GM21423 (cell line): ENCODE measurements around the gene EN2.

Source experiments
- ATAC-seq: cut with Tn5 transposase; IDR thresholded peaks from one replicate; pipeline ENCODE4 v1.9.1; 2021; ENCODE audit warnings: mild to moderate bottlenecking, moderate library complexity; ENCODE audit not compliant: unreplicated experiment

EN2 gene

DNA sequence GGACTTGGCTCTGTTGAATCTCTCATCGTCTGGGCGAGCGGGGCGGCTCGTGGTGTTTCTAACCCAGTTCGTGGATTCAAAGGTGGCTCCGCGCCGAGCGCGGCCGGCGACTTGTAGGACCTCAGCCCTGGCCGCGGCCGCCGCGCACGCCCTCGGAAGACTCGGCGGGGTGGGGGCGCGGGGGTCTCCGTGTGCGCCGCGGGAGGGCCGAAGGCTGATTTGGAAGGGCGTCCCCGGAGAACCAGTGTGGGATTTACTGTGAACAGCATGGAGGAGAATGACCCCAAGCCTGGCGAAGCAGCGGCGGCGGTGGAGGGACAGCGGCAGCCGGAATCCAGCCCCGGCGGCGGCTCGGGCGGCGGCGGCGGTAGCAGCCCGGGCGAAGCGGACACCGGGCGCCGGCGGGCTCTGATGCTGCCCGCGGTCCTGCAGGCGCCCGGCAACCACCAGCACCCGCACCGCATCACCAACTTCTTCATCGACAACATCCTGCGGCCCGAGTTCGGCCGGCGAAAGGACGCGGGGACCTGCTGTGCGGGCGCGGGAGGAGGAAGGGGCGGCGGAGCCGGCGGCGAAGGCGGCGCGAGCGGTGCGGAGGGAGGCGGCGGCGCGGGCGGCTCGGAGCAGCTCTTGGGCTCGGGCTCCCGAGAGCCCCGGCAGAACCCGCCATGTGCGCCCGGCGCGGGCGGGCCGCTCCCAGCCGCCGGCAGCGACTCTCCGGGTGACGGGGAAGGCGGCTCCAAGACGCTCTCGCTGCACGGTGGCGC lies at the start of gene EN2:
Gene EN2 (plus strand): TSS at position 19 of the 767 bp plus-strand sequence. CDS start 249 bp downstream, at position 268.
- ATAC-seq = no peak

DNA sequence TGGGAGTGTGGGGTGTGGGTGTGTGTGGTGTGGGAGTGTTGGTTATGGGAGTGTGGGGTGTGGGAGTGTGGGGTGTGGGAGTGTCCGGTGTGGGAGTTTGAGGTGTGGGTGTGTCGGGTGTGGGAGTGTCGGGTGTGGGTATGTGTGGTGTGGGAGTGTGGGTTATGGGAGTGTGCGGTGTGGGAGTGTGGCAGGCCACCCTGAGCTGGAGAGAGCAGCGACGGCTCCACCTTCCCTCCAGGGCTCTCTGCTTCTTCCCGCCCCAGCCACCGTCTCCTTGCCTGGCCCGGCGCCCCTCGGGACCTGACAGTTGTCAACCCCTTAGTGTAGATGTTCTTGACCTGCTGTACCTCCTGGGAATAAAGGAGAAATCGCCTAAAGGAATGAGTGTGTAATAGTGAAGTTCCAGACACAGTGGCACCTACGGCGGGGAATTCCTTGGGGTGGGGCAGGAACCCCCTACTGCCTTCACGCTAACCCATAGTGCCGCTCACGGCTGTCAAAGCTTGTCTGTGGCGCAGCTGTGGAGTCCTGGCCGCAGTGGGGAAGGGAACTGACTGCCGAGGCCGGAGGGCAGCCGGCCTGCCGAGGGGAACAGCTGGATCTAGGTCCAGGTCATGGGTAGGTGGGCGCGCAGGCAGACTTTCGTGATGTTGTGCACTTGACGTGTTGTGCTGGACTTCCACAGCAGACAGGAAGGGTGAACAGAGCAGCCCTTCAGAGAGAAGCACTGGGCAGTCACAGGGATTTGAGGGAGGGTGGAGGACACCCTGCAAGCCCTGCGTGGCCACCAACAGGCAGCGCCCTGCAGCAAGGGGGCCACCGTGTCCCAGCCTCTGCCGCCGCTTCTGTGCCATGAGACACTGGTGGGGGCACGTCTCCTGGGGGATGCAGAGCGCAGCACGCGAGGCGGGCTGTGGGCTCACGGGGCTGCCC lies 49.0 kb upstream of the EN2 start:
- ATAC-seq = no peak

GRCh38 chr7:155409980-155410379 lies 47.9 kb upstream of the EN2 start:
- ATAC-seq = no peak

DNA sequence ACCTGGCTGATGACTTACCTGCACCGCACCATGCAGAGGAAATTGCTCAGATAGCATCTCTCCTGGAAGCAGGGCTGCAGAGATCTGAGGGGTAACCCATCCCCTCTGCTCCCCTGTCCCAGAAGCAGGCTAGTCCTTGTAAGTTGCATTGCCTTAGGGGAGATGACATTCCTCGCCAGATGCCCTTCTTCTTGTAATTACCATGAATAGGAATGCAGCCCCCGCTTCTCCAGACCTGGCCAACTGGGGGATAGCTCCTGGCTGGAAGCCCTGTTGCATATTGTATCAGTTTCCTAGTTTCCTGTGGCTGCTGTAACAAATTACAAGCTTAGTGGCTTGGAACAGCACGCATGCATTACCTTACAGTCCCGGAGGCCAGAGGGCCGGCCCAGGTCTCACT lies 47.5 kb upstream of the EN2 start:
- no peak for ATAC-seq

GRCh38 chr7:155411718-155412415 lies 46.1 kb upstream of the EN2 start:
- no peak for ATAC-seq

- ATAC-seq = peak; percentile 79
Measured at GRCh38 chr7:155412416-155413253, 45.3 kb upstream of the EN2 start.

- no peak for ATAC-seq
Measured at GRCh38 chr7:155414547-155415492, 43.1 kb upstream of the EN2 start.

DNA sequence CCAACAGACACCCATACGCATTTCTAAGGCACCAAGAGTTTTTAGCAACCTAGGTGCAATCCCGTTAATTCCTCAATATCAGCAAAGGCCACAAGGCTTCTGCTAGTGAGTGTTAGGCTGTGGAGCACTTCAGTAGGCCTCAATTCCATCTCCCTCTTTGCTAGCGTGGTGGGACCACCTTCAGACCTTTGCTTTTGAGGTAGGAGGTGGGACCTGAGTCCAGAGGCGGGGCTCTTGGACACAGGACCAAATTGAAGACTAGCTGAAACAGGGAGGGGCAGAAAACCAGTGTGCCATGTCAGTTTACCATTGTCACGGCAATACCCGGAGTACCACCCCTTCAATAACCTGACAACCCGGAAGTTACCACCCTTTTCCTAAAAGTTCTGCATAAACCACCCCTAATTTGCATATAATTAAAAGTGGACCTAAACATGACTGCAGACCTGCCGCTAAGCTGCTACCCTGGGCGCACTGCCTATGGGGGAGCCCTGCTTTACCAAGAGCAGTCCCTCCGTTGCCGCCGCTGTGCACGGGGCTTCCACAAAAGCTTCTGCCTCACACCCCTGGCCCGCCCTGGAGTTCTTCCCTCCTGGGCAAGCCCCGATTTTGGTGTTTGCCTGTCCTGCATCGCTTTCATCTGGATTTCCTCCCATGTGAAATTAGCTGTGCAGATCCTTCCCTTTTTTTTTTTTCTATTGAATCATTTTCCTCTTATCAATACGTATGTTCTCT lies 41.1 kb upstream of the EN2 start:
- ATAC-seq = no peak

DNA sequence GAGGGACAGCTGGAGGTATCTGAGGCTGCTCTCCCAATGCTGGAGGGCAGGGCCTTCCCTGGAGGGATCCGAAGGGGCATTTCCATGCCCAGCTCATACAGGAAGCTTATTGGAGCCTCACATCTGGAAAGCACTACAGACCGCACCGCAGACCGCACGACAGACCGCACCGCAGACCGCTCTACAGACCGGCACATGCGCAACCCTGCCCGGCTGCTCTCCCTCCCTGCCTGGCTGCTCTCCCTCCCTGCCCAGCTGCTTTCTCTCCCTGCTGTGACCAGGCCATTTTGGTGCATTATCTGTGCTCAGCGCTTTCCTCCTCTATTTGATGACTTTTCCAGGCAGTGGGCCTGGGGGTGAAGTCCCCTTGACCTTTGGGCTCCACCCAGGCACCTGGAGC lies 39.6 kb upstream of the EN2 start:
- ATAC-seq = no peak

DNA sequence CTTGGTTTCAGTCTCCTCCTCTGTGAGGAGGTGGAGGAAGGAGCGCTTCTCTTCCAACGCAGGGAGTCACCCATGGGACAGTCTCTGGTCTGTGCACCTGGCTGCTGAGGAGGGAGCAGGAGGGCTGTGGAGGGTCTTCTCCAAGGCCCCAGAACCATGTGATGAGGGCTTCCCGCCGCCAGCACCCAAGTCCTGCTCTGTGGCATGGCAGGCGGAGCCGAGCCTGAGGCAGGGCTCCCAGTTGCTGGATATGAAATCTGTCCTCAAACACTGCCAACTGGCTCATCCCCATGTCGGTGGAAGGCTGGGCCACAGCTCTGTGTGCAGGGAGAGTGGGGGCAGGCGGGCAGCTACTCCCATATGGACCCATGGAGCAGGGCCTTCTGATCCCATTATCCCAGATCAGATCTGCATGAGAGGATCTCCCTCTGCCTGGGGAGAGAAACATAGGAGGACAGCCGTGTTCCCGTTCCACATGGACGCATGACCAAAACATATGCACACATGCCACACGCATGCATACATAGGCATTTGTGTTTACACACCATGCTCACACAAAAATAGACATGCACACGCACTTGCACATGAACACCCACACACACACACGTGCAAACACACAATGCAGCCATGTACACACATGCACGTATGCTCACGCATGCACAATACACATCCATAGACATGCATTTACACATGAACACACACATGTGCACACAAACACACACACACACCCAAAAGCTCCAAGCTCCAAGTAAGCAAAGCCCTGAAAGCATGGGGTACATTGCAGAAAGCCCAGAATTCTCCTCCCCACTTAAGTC lies 38.8 kb upstream of the EN2 start:
- no peak for ATAC-seq

GRCh38 chr7:155420116-155420515 lies 37.8 kb upstream of the EN2 start:
- ATAC-seq = no peak

DNA sequence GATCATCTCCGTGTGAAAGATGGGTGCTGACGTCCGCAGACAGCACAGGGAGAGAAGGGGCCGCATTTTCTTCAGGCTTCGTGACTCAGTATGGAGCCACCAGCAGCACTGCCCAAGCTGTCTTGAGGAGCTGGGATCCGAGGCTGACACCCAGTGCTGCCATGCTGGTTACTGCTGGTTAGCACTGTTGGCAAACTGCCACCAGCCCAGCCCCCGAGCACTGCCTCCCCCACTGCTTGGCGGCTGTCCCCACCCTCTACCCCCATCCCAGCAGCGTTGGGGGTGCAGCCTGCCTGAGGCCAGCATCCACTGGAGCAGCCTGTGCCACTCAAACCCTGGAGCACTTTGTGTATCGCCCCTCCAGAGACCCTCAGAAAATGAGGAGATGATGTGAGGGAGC lies 35.8 kb upstream of the EN2 start:
- no peak for ATAC-seq

- ATAC-seq = no peak
Measured at GRCh38 chr7:155422599-155423336, 35.2 kb upstream of the EN2 start.

- no peak for ATAC-seq
Measured at GRCh38 chr7:155423337-155424285, 34.3 kb upstream of the EN2 start.

- ATAC-seq = no peak
Measured at GRCh38 chr7:155424301-155425010, 33.5 kb upstream of the EN2 start.

GRCh38 chr7:155425011-155425340 lies 33.0 kb upstream of the EN2 start:
- ATAC-seq = no peak
